Measurements from ENCODE around the gene ANKRD6.

- TF ChIP-seq POLR2A (IDR thresholded peaks at IDR 0.05), result no peak
- TF ChIP-seq CTCF (IDR thresholded peaks at IDR 0.05), result no peak
- TF ChIP-seq POLR2AphosphoS5 (IDR thresholded peaks at IDR 0.05; ENCODE audit: insufficient read depth in 1 of 2, low read depth in 1 of 2), result no peak
These were observed 3.3 kb downstream of the ANKRD6 start for GRCh38 chr6:89436226-89436625.

All from vagina (tissue), 2 donors.